Smooth muscle cell (in vitro differentiated cells): ENCODE results near the gene DPM3. TPM values are rescaled to one million over a fixed set of nuclear protein-coding genes. Genes with fewer than 3 reads are reported as not detected.

Experiments
- DNase-seq: peaks from one replicate; lab custom pipeline; 2025; ENCODE audit not compliant: unreplicated experiment; lab: John Stamatoyannopoulos, UW
- H2AFZ ChIP-seq: fragments of 200-600 bp; sonication (generic); 2 replicates; pipeline ENCODE4 v1.6.0; 2016; ENCODE audit warnings: antibody characterized with exemption, low read depth, mild to moderate bottlenecking
- H3F3A ChIP-seq: fragments of 200-600 bp; sonication (generic); 2 replicates; pipeline ENCODE4 v1.6.0; 2017; ENCODE audit warnings: antibody characterized with exemption, low read depth
- H3K27ac ChIP-seq: fragments of 200-600 bp; sonication (generic); 2 replicates; pipeline ENCODE4 v1.5.1; 2016; ENCODE audit warnings: low read depth, mild to moderate bottlenecking
- H3K27me3 ChIP-seq: fragments of 200-600 bp; sonication (generic); 2 replicates; pipeline ENCODE4 v1.6.1; 2016; ENCODE audit warnings: low read depth, mild to moderate bottlenecking
- H3K36me3 ChIP-seq: fragments of 200-600 bp; sonication (generic); 2 replicates; pipeline ENCODE4 v1.5.1; 2016; ENCODE audit warnings: low read depth
- H3K4me1 ChIP-seq: fragments of 200-600 bp; sonication (generic); 2 replicates; pipeline ENCODE4 v1.5.1; 2016; ENCODE audit warnings: low read depth
- H3K4me2 ChIP-seq: fragments of 200-600 bp; sonication (generic); 2 replicates; pipeline ENCODE4 v1.6.0; 2016; ENCODE audit warnings: mild to moderate bottlenecking
- H3K4me3 ChIP-seq: fragments of 200-600 bp; sonication (generic); 2 replicates; pipeline ENCODE4 v1.5.1; 2016; ENCODE audit warnings: mild to moderate bottlenecking
- H3K79me2 ChIP-seq: fragments of 200-600 bp; sonication (generic); 2 replicates; pipeline ENCODE4 v1.6.0; 2016; ENCODE audit warnings: low read depth, mild to moderate bottlenecking
- H3K9ac ChIP-seq: fragments of 200-600 bp; sonication (generic); 2 replicates; pipeline ENCODE4 v1.6.0; 2016; ENCODE audit warnings: low read depth
- H3K9me3 ChIP-seq: fragments of 200-600 bp; sonication (generic); replicated peaks from 2 replicates; pipeline ENCODE4 v1.5.1; 2016; ENCODE audit warnings: low read depth
- H4K20me1 ChIP-seq: fragments of 200-600 bp; sonication (generic); 2 replicates; pipeline ENCODE4 v1.6.0; 2016; ENCODE audit warnings: low read depth
- CTCF ChIP-seq: fragments of 200-600 bp; sonication (generic); IDR thresholded peaks from 2 replicates; pipeline ENCODE4 v1.5.1; 2017; ENCODE audit warnings: borderline replicate concordance, mild to moderate bottlenecking, antibody characterized with exemption; ENCODE audit not compliant: insufficient read depth, poor library complexity, severe bottlenecking
- WGBS: methylation state at CpG from one replicate; pipeline ENCODE4 v1.1.7; 2016; ENCODE audit warnings: low lambda C conversion rate; 5-methylcytosine and 5-hydroxymethylcytosine counted together
- polyA plus RNA-seq: library from polyadenylated mRNA; unstranded; fragments of >200 nt; fragmentation: Nextera tagmentation; extraction: Ambion mirVana; gene quantifications from 2 replicates; pipeline ENCODE4 v1.2.1, GENCODE V29; 2016
- total RNA-seq: library from RNA; depleted of rRNA; stranded (reverse); fragments of >200 nt; gene quantifications from 2 replicates; pipeline ENCODE4 v1.2.3, GENCODE V29; 2014

DPM3 gene
- total and polyA plus RNA-seq, 2 experiments from 2014 or later = 69.1 to 75.8 TPM

- H3K4me2 ChIP-seq = no peak overlapping the region
- H3K36me3 ChIP-seq = no peaks in the 10 kb centered on the region
- peaks cover 5% of the 10 kb centered on the region for H3K4me1 ChIP-seq
- H3K9ac ChIP-seq = no peak overlapping the region
- H3K4me3 ChIP-seq = no peak overlapping the region
- H3K27ac ChIP-seq = no peak overlapping the region
- no peaks in the 10 kb centered on the region for H3K9me3 ChIP-seq
- no peak overlapping the region for H2AFZ ChIP-seq
- no peaks in the 10 kb centered on the region for H3F3A ChIP-seq
- no peaks in the 10 kb centered on the region for H3K27me3 ChIP-seq
- peak; percentile 26 for DNase-seq
- 70% methylated on average over 8 of the region's 8 CpGs for WGBS
- peaks cover 8% of the 10 kb centered on the region for H3K79me2 ChIP-seq
- H4K20me1 ChIP-seq = no peaks in the 10 kb centered on the region
- TF ChIP-seq CTCF = peak; percentile 78
Observed at GRCh38 chr1:155176544-155177071, 36.3 kb upstream of the DPM3 start.

- Histone ChIP-seq H3K4me2 (no peak overlapping the region), H3K4me1 (peaks cover 5% of the 10 kb centered on the region), H3K79me2 (peaks cover 14% of the 10 kb centered on the region), H4K20me1 (no peaks in the 10 kb centered on the region), H2AFZ (no peak overlapping the region), H3K27ac (no peak overlapping the region), H3K4me3 (no peak overlapping the region), H3K9ac (no peak overlapping the region), H3K9me3 (no peaks in the 10 kb centered on the region), H3F3A (no peaks in the 10 kb centered on the region), H3K36me3 (no peaks in the 10 kb centered on the region), H3K27me3 (no peaks in the 10 kb centered on the region)
- no peak for DNase-seq
- 91% methylated on average over 7 of the region's 9 CpGs for WGBS
- no peak for TF ChIP-seq CTCF
Observed at GRCh38 chr1:155175927-155176371, 35.6 kb upstream of the DPM3 start.

DNA sequence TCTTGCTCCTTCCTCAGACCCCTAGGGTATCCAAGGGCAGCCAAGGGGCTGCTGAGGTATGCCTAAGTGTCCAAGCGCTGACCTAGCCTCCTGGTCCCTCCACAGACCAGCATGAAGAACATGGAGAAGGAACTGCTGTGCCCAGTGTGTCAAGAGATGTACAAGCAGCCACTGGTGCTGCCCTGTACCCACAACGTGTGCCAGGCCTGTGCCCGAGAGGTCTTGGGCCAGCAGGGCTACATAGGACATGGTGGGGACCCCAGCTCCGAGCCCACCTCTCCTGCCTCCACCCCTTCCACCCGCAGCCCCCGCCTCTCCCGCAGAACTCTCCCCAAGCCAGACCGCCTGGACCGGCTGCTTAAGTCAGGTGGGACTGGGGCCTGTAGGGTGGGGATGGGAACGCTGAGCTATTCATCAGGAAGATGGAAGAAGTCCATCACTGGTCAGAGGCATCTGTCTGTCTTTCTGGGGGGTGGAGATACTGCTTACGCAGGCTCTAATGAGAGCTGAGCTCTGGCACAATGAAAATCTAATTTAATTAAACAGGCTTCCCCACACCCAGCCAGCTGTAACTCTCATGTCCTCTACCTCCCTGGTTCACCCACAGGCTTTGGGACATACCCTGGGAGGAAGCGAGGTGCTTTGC is 35.1 kb upstream of the DPM3 start:
- Histone ChIP-seq H3K9me3 (no peaks in the 10 kb centered on the region), H3K79me2 (peaks cover 16% of the 10 kb centered on the region), H3K4me1 (peaks cover 5% of the 10 kb centered on the region), H3K27ac (no peak overlapping the region), H3K27me3 (no peaks in the 10 kb centered on the region), H4K20me1 (no peaks in the 10 kb centered on the region), H3K4me2 (no peak overlapping the region), H3K4me3 (no peak overlapping the region), H2AFZ (no peak overlapping the region), H3K9ac (no peak overlapping the region), H3F3A (no peaks in the 10 kb centered on the region), H3K36me3 (no peaks in the 10 kb centered on the region)
- 88% methylated on average over 6 of the region's 12 CpGs for WGBS
- no peak for DNase-seq
- TF ChIP-seq CTCF = no peak
